Measurements from ENCODE around the gene POLN.

Gene POLN

GRCh38 chr4:2079006-2079405, 162.9 kb downstream of the POLN start:
- no peak for DNase-seq

- DNase-seq: no peak
Measured at GRCh38 chr4:2078584-2078983, 163.3 kb downstream of the POLN start.

GRCh38 chr4:2077537-2078460, 164.1 kb downstream of the POLN start:
- no peak for DNase-seq

GRCh38 chr4:2076908-2077536, 164.9 kb downstream of the POLN start:
- no peak for DNase-seq

- DNase-seq: no peak
Measured at GRCh38 chr4:2075987-2076907, 165.7 kb downstream of the POLN start.

- DNase-seq: no peak
Measured at GRCh38 chr4:2075171-2075986, 166.5 kb downstream of the POLN start.

GRCh38 chr4:2074588-2074987, 167.3 kb downstream of the POLN start:
- no peak for DNase-seq

- no peak for DNase-seq
Measured at GRCh38 chr4:2073808-2074481, 168.0 kb downstream of the POLN start.

GRCh38 chr4:2072971-2073807, 168.7 kb downstream of the POLN start:
- DNase-seq: no peak

- no peak for DNase-seq
Measured at GRCh38 chr4:2071912-2072867, 169.7 kb downstream of the POLN start.

GRCh38 chr4:2071252-2071911, 170.5 kb downstream of the POLN start:
- DNase-seq: no peak

- DNase-seq: no peak
Measured at GRCh38 chr4:2070421-2071251, 171.3 kb downstream of the POLN start.

- DNase-seq: no peak
Measured at GRCh38 chr4:2069986-2070385, 171.9 kb downstream of the POLN start.

- DNase-seq: no peak
Measured at GRCh38 chr4:2069161-2069971, 172.6 kb downstream of the POLN start.

GRCh38 chr4:2068566-2068965, 173.4 kb downstream of the POLN start:
- DNase-seq: no peak

GRCh38 chr4:2068198-2068470, 173.8 kb downstream of the POLN start:
- DNase-seq: no peak

- no peak for DNase-seq
Measured at GRCh38 chr4:2067446-2068197, 174.3 kb downstream of the POLN start.

Data from NCI-H2171 treated with DMSO at 0.1 percent for 48 hours (cell line).